HG03378 (cell line): Measurements from ENCODE around the gene RYR1.
"Not testable (repeated sequence)": the region's sequence is repeated elsewhere in the genome, so short reads cannot be mapped to it uniquely, and the experiment has no call there.

Source experiments
- ATAC-seq: cut with Tn5 transposase; IDR thresholded peaks from one replicate; pipeline ENCODE4 v1.9.1; 2021; ENCODE audit warnings: mild to moderate bottlenecking, moderate library complexity; ENCODE audit not compliant: unreplicated experiment

RYR1 gene

GRCh38 chr19:38455031-38455430, 21.5 kb downstream of the RYR1 start:
- no peak for ATAC-seq

GRCh38 chr19:38457202-38457601, 23.7 kb downstream of the RYR1 start:
- ATAC-seq = no peak

GRCh38 chr19:38457690-38458405, 24.4 kb downstream of the RYR1 start:
- ATAC-seq = no peak

GRCh38 chr19:38458991-38459390, 25.5 kb downstream of the RYR1 start:
- ATAC-seq = no peak

- ATAC-seq = no peak
Observed at GRCh38 chr19:38463365-38463764, 29.9 kb downstream of the RYR1 start.

GRCh38 chr19:38464421-38465082, 31.1 kb downstream of the RYR1 start:
- no peak for ATAC-seq

- ATAC-seq = no peak
Observed at GRCh38 chr19:38466050-38466449, 32.6 kb downstream of the RYR1 start.

GRCh38 chr19:38467541-38468525, 34.3 kb downstream of the RYR1 start:
- ATAC-seq = no peak

GRCh38 chr19:38469151-38469550, 35.7 kb downstream of the RYR1 start:
- ATAC-seq = no peak

- no peak for ATAC-seq
Observed at GRCh38 chr19:38470788-38471480, 37.4 kb downstream of the RYR1 start.

- ATAC-seq = not testable (repeated sequence)
Observed at GRCh38 chr19:38472725-38473124, 39.2 kb downstream of the RYR1 start.

GRCh38 chr19:38473201-38473600, 39.7 kb downstream of the RYR1 start:
- ATAC-seq = no peak

- ATAC-seq = no peak
Observed at GRCh38 chr19:38475176-38475575, 41.7 kb downstream of the RYR1 start.

- no peak for ATAC-seq
Observed at GRCh38 chr19:38478273-38478971, 44.9 kb downstream of the RYR1 start.

GRCh38 chr19:38482496-38482895, 49.0 kb downstream of the RYR1 start:
- no peak for ATAC-seq

- no peak for ATAC-seq
Observed at GRCh38 chr19:38483016-38483630, 49.6 kb downstream of the RYR1 start.

GRCh38 chr19:38484747-38485146, 51.3 kb downstream of the RYR1 start:
- ATAC-seq = no peak

- no peak for ATAC-seq
Observed at GRCh38 chr19:38485541-38486285, 52.2 kb downstream of the RYR1 start.

- ATAC-seq = no peak
Observed at GRCh38 chr19:38486731-38487336, 53.3 kb downstream of the RYR1 start.
